Measurements from ENCODE around the gene GHITM. TPM values are rescaled to one million over a fixed set of nuclear protein-coding genes. Genes with fewer than 3 reads are reported as not detected.
"Not testable (repeated sequence)": the region's sequence is repeated elsewhere in the genome, so short reads cannot be mapped to it uniquely, and the experiment has no call there.

The GHITM gene
- total and polyA plus RNA-seq, 4 donors: 77.2 to 195 (median 98.9) TPM

DNA sequence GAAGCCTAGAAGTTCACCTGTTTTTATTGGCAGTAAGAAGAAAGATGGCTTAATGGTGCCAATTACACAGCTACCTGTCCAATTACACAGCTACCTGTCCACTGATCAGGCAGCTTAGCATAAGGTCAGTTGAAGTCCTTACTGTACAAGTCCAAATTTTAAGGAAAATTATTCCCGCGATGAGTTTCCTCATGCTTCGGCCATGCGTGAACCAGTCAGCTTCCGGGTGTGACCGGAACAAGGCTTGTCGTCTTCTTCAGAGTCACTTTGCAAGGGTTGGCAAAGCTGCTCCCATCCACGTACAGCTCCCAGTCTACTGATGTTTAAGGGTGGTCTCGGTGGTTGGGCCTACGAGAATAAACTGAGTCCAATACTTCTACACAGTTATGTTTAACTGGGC is 29.1 kb downstream of the GHITM start:
- intact Hi-C loops (cut with DNase I): not testable (repeated sequence)

DNA sequence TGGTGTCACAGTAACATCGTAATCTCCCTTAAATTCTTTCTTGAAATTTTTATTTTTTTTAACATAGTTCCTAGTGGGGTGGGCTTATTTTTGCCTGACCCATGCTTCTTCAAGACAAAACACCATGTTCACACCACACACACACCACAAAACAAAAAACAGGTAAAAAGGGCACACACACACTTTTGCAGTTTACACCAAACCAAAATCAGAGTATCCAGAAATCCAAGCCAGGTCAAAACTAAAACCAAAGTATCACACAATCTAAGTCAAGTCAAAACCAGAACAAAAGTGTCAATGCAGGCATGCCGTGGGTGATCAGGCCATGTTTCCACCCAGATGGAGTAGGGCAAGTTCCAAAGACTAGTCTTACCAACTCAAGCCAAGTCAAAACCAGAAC is 31.9 kb downstream of the GHITM start:
- H3K9me3 ChIP-seq (ENCODE audit: control insufficient read depth, low read length); H3K36me3 ChIP-seq (ENCODE audit: control insufficient read depth in 1 of 2, insufficient read depth in 2 of 2, low read length in 1 of 2); H3K4me3 ChIP-seq (ENCODE audit: low read length in 2 of 2); ATAC-seq (ENCODE audit: low FRiP score); H3K4me1 ChIP-seq (ENCODE audit: control insufficient read depth in 1 of 2, insufficient read depth in 2 of 2, low read length in 2 of 2); DNase-seq; H3K27me3 ChIP-seq (ENCODE audit: control insufficient read depth in 1 of 2, insufficient read depth in 2 of 2, low read length in 1 of 2); intact Hi-C loops (cut with DNase I); H3K27ac ChIP-seq (ENCODE audit: low read depth in 1 of 2, low read length in 2 of 2): not testable (repeated sequence)
- WGBS, 2 donors: 78 to 91% methylated on average over 2 of the region's 2 CpGs

More for the DNA sequence above, 29.1 kb downstream of the GHITM start:
- not testable (repeated sequence) for H3K27ac ChIP-seq (ENCODE audit: low read depth in 1 of 2, low read length in 2 of 2); ATAC-seq (ENCODE audit: low FRiP score); H3K4me1 ChIP-seq (ENCODE audit: control insufficient read depth in 1 of 2, insufficient read depth in 2 of 2, low read length in 2 of 2); DNase-seq; H3K36me3 ChIP-seq (ENCODE audit: control insufficient read depth in 1 of 2, insufficient read depth in 2 of 2, low read length in 1 of 2); H3K27me3 ChIP-seq (ENCODE audit: control insufficient read depth in 1 of 2, insufficient read depth in 2 of 2, low read length in 1 of 2); H3K4me3 ChIP-seq (ENCODE audit: low read length in 2 of 2); H3K9me3 ChIP-seq (ENCODE audit: control insufficient read depth, low read length)
- WGBS, 2 donors: 95 to 97% methylated on average over 10 of the region's 10 CpGs

DNA sequence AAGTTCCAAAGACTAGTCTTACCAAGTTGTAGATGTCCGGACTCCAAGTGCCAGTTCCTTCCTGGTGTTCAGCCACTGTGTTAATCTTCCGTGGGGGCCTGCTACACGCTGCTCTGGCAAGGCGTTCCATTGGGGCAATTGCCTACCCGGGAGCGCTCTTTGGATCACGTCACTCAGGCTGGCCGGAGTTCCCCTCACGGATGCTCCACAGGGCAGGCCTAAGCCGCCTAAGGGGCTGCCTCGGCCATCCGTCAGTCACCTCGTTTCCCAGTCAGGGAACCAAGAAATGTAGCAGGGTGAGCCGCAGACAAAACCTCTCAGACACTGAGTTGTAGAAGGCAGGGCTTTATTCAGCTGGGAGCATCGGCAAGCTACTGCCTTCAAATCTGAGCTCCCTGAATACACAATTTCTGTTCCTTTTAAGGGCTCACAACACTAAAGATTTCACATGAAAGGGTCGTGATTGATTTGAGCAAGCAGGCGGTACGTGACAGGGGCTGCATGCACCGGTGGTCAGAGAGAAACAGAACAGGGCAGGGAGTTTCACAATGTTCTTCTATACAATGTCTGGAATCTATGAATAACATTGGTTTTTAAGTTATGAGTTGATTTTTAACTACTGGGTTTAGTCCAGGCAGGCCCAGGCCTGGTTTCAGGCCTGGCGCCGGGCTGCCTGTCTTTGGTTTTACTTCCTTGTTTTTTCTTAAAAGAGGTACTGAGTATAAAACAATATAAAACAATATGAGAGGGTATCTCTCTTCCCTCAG is 32.6 kb downstream of the GHITM start:
- 85 to 89% methylated on average over 20 of the region's 21 CpGs for WGBS, 2 donors
- not testable (repeated sequence) for H3K27ac ChIP-seq (ENCODE audit: low read depth in 1 of 2, low read length in 2 of 2)

DNA sequence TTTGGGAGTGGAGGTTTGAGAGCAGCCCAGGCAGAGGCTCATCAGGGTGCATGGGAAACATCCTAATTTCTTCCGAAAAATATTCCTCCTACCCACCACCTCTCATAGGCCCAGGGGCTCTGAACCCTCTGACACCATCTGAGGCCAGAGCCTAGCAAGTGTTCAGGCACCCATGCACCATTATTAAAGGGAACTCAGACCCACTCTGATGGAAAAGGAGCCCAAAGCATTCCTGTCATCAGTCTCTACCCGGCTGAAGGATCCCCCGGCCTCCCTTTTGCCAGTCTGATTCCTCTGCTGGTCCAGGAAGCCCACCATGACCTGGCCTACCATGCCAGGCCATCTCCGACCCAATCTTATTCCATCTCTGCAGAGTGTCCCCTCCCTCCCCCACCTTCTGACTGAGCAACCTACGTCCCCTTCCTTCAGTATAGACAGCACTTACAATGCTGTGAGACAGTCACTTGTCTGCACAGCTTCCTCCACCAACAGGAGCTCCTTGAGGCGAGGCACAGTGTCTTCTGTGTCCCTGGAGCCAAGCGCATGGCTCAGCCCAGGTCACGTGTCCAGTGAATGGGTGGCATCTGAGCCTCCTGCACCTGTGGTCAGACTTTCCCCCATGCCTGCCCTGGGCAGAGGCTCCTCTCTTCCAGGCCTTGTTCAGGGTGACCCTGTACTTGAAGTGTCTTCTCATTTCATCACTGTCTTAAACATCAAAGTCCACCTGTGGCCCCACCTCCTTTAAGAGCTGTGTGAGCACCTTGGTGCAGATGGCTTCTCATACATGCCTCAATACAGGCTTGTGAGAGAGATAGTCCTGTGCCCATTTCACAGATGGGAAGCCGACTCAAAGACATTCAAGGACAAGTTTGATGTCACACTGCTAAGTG is 33.4 kb downstream of the GHITM start:
- DNase-seq: no peak
- ATAC-seq (ENCODE audit: low FRiP score): no peak
- no peaks in the 10 kb centered on the region for H3K9me3 ChIP-seq (ENCODE audit: control insufficient read depth, low read length)
- H3K36me3 ChIP-seq (ENCODE audit: control insufficient read depth in 1 of 2, insufficient read depth in 2 of 2, low read length in 1 of 2): no peaks in the 10 kb centered on the region
- no peaks in the 10 kb centered on the region for H3K27me3 ChIP-seq (ENCODE audit: control insufficient read depth in 1 of 2, insufficient read depth in 2 of 2, low read length in 1 of 2)
- intact Hi-C loops (cut with DNase I): no loop called here
- H3K4me1 ChIP-seq (ENCODE audit: control insufficient read depth in 1 of 2, insufficient read depth in 2 of 2, low read length in 2 of 2): no peaks in the 10 kb centered on the region
- no peak overlapping the region for H3K4me3 ChIP-seq (ENCODE audit: low read length in 2 of 2)
- 91 to 94% methylated on average over 9 of the region's 9 CpGs for WGBS, 2 donors
- H3K27ac ChIP-seq (ENCODE audit: low read depth in 1 of 2, low read length in 2 of 2): no peak overlapping the region

More for the DNA sequence above, 32.6 kb downstream of the GHITM start:
- H3K4me1 ChIP-seq (ENCODE audit: control insufficient read depth in 1 of 2, insufficient read depth in 2 of 2, low read length in 2 of 2); H3K36me3 ChIP-seq (ENCODE audit: control insufficient read depth in 1 of 2, insufficient read depth in 2 of 2, low read length in 1 of 2); H3K4me3 ChIP-seq (ENCODE audit: low read length in 2 of 2); ATAC-seq (ENCODE audit: low FRiP score); H3K9me3 ChIP-seq (ENCODE audit: control insufficient read depth, low read length); intact Hi-C loops (cut with DNase I); H3K27me3 ChIP-seq (ENCODE audit: control insufficient read depth in 1 of 2, insufficient read depth in 2 of 2, low read length in 1 of 2); DNase-seq: not testable (repeated sequence)

DNA sequence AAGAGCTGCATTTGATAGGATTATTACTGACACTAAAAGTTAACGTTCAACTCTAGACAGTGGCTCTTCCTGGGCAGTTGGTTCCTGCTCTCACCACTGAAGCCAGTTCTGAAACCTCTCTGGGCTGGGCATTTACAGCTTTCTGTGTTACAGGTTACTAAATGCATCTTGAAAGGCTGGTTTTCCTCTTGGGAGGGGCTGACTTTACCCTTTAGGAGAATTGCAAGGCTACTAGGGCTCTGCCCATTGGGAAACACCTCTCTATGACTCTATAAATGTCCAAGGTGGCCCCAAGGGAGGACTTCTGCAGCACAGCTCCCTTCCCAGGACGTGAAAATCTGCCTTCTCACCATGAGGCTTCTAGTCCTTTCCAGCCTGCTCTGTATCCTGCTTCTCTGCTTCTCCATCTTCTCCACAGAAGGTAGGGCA is 34.2 kb downstream of the GHITM start, which contains the start of gene GPR15LG:
TSS of gene GPR15LG (plus strand) at position 301 of the 429 bp plus-strand sequence. CDS start at position 352, 51 bp downstream.
- no peak for DNase-seq
- H3K4me1 ChIP-seq (ENCODE audit: control insufficient read depth in 1 of 2, insufficient read depth in 2 of 2, low read length in 2 of 2): no peaks in the 10 kb centered on the region
- no peak within 1 kb of the TSS for H3K27ac ChIP-seq (ENCODE audit: low read depth in 1 of 2, low read length in 2 of 2)
- no peak for ATAC-seq (ENCODE audit: low FRiP score)
- H3K9me3 ChIP-seq (ENCODE audit: control insufficient read depth, low read length): no peaks in the 10 kb centered on the region
- no peak within 1 kb of the TSS for H3K4me3 ChIP-seq (ENCODE audit: low read length in 2 of 2)
- WGBS, 2 donors: 63 to 71% methylated on average over 2 of the region's 2 CpGs
- H3K27me3 ChIP-seq (ENCODE audit: control insufficient read depth in 1 of 2, insufficient read depth in 2 of 2, low read length in 1 of 2): no peaks in the 10 kb centered on the region
- intact Hi-C loops (cut with DNase I): no loop called here
- no peaks in the 10 kb centered on the region for H3K36me3 ChIP-seq (ENCODE audit: control insufficient read depth in 1 of 2, insufficient read depth in 2 of 2, low read length in 1 of 2)

DNA sequence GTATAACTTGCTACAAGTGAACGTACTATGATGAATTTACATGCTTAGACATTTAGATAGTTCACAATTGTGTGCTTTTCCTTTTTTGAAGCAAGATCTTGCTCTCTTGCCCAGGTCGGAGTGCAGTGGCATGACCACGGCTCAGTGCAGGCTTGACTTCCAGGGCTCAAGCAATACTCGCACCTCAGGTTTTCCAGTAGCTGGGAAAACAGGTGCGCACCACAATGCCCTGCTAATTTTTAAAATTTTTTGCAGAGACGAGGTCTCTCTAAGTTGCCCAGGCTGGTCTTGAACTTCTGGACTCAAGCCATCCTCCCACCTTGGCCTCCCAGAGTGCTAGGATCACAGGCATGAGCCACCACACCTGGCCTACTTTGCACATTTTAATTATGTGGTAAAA is 36.1 kb downstream of the GHITM start:
- ATAC-seq (ENCODE audit: low FRiP score): no peak
- 83 to 84% methylated on average over 6 of the region's 6 CpGs for WGBS, 2 donors

DNA sequence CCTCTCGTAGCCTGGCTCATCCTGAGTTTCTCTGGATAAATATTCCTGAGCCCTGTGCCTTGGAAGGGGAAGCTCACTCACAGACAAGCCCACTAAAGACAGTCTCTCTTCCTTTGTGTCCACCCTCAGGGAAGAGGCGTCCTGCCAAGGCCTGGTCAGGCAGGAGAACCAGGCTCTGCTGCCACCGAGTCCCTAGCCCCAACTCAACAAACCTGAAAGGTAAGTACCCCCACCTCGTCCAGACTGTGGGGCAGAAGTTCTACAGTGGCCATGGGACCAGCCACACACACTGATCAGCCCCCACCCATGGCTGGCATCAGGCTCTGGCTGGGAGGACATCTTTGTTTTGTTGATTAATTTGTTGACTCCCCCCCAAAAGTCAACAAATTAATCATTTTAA is 37.0 kb downstream of the GHITM start:
- intact Hi-C loops (cut with DNase I): no loop called here

More for the DNA sequence above, 36.1 kb downstream of the GHITM start:
- Histone ChIP-seq H3K4me3 (ENCODE audit: low read length in 2 of 2) (no peak overlapping the region), H3K27ac (ENCODE audit: low read depth in 1 of 2, low read length in 2 of 2) (no peak overlapping the region), H3K4me1 (ENCODE audit: control insufficient read depth in 1 of 2, insufficient read depth in 2 of 2, low read length in 2 of 2) (no peaks in the 10 kb centered on the region), H3K9me3 (ENCODE audit: control insufficient read depth, low read length) (no peaks in the 10 kb centered on the region), H3K27me3 (ENCODE audit: control insufficient read depth in 1 of 2, insufficient read depth in 2 of 2, low read length in 1 of 2) (no peaks in the 10 kb centered on the region), H3K36me3 (ENCODE audit: control insufficient read depth in 1 of 2, insufficient read depth in 2 of 2, low read length in 1 of 2) (no peaks in the 10 kb centered on the region)
- intact Hi-C loops (cut with DNase I): no loop called here
- DNase-seq: no peak

DNA sequence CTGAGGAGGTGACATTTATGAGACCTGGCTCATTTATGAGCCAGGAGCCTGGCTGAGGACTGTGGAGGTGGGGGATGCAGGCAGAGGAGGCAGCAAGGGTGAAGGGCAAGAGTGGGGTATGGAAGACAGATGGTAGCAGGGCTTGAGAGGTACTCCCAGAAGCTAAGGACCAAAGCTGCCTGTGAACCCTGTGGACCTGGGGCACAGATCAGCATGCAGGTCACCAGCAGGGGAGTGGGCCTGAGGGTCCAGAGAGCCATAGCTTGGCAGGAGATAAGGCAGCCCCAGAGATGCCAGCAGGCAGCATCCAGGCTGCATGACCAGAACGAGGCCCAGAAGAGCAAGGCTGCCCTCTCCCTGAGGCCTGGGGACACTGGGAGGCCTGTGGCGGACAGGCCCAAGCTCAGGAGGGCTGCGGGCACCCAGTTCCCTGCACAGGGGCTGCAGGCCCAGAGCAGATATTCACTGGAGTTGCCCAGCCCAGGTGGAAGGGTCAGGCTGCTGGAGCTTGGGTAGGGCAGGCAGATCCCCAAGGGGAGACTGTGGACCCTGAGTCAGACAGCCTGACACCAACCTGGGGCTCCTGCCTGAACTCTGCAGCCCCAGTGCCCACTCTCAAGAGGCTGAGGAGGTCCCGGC is 37.6 kb downstream of the GHITM start:
- no peaks in the 10 kb centered on the region for H3K4me1 ChIP-seq (ENCODE audit: control insufficient read depth in 1 of 2, insufficient read depth in 2 of 2, low read length in 2 of 2)
- no peaks in the 10 kb centered on the region for H3K36me3 ChIP-seq (ENCODE audit: control insufficient read depth in 1 of 2, insufficient read depth in 2 of 2, low read length in 1 of 2)
- intact Hi-C loops (cut with DNase I): no loop called here
- H3K9me3 ChIP-seq (ENCODE audit: control insufficient read depth, low read length): no peaks in the 10 kb centered on the region
- WGBS, 2 donors: 86 to 89% methylated on average over 4 of the region's 4 CpGs
- H3K27ac ChIP-seq (ENCODE audit: low read depth in 1 of 2, low read length in 2 of 2): no peak overlapping the region
- DNase-seq: no peak
- H3K4me3 ChIP-seq (ENCODE audit: low read length in 2 of 2): no peak overlapping the region
- H3K27me3 ChIP-seq (ENCODE audit: control insufficient read depth in 1 of 2, insufficient read depth in 2 of 2, low read length in 1 of 2): no peaks in the 10 kb centered on the region
- no peak for ATAC-seq (ENCODE audit: low FRiP score)

More for the DNA sequence above, 37.0 kb downstream of the GHITM start:
- H3K36me3 ChIP-seq (ENCODE audit: control insufficient read depth in 1 of 2, insufficient read depth in 2 of 2, low read length in 1 of 2): no peaks in the 10 kb centered on the region
- no peak overlapping the region for H3K27ac ChIP-seq (ENCODE audit: low read depth in 1 of 2, low read length in 2 of 2)
- H3K4me3 ChIP-seq (ENCODE audit: low read length in 2 of 2): no peak overlapping the region
- 82 to 92% methylated on average over 4 of the region's 4 CpGs for WGBS, 2 donors
- DNase-seq (no peak), ATAC-seq (ENCODE audit: low FRiP score) (no peak)
- no peaks in the 10 kb centered on the region for H3K9me3 ChIP-seq (ENCODE audit: control insufficient read depth, low read length)
- no peaks in the 10 kb centered on the region for H3K27me3 ChIP-seq (ENCODE audit: control insufficient read depth in 1 of 2, insufficient read depth in 2 of 2, low read length in 1 of 2)
- H3K4me1 ChIP-seq (ENCODE audit: control insufficient read depth in 1 of 2, insufficient read depth in 2 of 2, low read length in 2 of 2): no peaks in the 10 kb centered on the region

Data from aorta (tissue), 5 donors.